ENCODE results near the gene ABCB9.
"Not testable (repeated sequence)": the region's sequence is repeated elsewhere in the genome, so short reads cannot be mapped to it uniquely, and the experiment has no call there.

GRCh38 chr12:122905258-122905657 is 61.0 kb downstream of the ABCB9 start:
- TF ChIP-seq CTCF, EZH2phosphoT487, EZH2 (IDR thresholded peaks at IDR 0.05): not testable (repeated sequence)

All from neural progenitor cell (in vitro differentiated cells).